ENCODE measurements around the gene SHROOM3.

Gene SHROOM3

DNA sequence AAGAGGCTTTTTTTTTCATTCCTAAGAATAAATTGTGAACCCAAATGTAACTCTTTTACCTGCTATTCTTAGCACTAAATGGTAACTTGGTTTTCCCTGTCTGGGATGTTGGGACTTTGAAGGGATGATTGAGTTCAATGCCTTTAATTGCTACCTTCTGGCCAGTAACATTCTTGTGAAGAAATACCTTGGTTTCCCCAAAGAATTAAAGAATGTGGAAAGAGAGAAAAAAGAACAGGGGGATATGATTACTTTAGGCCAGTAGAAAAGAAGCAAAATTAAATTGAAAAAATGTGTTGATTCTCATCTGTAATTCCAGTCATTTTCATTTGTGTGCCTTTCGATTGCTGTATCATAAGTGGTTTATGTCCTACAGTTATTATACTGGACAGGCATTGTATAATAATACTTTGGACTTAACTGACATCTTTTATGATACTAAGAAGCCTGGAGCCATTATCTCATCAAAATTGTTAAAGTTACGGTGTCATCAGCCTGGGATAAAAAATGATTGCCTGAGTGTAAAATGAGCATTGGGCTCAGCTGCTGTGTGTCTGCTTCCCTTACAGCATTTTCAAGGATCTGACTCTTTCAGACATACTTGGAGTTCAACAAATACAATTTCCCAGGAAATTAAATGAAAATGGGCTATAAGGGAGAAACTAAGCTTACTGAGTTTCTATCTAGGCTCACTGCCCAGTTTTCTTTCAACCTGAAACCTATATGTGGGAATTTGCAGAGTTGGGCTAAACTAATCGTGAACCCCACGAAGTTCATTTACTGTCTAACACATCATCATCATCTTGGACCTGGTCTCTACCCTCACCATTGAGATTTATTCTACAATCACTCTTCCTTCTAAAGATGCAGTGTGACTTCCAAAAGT lies 146.3 kb downstream of the SHROOM3 start:
- ChIA-PET POLR2A (no interaction called here), CTCF (interaction anchor here (0.7 to 1.5 kb wide), 2 partner anchors 8 to 12 kb away, joined by 3 to 4 read pairs; no protein-coding TSS in a partner anchor)
- TF ChIP-seq, protein P1, sequence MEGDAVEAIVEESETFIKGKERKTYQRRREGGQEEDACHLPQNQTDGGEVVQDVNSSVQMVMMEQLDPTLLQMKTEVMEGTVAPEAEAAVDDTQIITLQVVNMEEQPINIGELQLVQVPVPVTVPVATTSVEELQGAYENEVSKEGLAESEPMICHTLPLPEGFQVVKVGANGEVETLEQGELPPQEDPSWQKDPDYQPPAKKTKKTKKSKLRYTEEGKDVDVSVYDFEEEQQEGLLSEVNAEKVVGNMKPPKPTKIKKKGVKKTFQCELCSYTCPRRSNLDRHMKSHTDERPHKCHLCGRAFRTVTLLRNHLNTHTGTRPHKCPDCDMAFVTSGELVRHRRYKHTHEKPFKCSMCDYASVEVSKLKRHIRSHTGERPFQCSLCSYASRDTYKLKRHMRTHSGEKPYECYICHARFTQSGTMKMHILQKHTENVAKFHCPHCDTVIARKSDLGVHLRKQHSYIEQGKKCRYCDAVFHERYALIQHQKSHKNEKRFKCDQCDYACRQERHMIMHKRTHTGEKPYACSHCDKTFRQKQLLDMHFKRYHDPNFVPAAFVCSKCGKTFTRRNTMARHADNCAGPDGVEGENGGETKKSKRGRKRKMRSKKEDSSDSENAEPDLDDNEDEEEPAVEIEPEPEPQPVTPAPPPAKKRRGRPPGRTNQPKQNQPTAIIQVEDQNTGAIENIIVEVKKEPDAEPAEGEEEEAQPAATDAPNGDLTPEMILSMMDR (IDR thresholded peaks at IDR 0.05; ENCODE audit: insufficient read depth, low read length, missing control alignments) = no peak
- no peak overlapping the region for H3K4me3 ChIP-seq (ENCODE audit: low read depth, low read length)
- no peak for DNase-seq (ENCODE audit: low read depth, low spot score)

DNA sequence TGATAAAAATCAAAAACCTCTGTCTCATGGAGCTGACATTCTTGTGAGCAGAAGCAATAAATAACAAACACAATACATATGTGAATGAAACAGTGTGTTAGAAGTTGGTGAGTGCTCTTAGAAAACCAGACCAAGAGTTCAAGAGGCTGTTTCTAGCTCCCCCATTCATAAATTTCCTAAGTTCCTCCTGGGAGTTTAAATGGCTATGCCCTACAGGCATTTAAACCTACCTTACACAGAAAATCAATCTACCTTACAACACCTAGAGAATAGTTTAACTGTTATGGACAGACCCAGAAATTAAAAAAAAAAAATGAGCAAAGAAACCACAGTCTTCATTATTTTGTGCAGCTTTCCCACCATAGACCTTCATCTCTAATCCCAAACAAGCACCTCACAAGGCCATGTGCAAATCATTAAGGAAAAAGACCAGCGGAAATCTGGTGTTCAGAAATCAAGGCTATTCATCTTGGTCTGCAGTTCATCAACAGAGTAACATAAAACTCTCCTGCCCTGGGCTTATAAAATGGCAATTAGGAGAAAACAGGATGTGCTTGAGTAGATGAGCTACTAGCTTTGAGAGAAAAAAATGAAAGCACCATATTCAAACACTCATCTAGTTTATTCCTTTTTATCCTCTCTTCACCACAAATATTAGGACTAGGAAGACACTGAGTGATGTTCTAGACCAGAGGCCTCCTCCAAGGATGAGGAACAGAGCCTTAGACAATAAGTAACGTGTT lies 147.2 kb downstream of the SHROOM3 start:
- CTCF ChIA-PET = interaction anchor here (0.7 to 1.6 kb wide), 3 partner anchors 9 to 17 kb away, joined by 3 to 4 read pairs (median 3); no protein-coding TSS in a partner anchor
- DNase-seq (ENCODE audit: low read depth, low spot score) = no peak
- POLR2A ChIA-PET = no interaction called here

DNA sequence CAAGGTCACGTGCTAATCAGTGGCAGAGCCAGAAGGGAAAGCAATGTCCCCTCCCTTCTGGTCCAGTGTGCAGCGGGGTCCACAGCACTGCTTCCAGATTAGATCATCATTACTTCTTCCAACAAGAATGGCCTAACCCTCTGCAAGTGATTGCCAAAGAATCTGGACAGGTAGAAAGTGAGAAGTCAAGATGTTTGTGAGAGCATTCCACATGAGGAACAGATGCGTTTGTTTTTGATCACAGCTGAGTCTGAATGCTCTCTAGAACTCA lies 147.7 kb downstream of the SHROOM3 start:
- no peak overlapping the region for H3K4me3 ChIP-seq (ENCODE audit: low read depth, low read length)
- TF ChIP-seq, protein P1 (IDR thresholded peaks at IDR 0.05; ENCODE audit: insufficient read depth, low read length, missing control alignments) = no peak
- POLR2A ChIA-PET = no interaction called here
- CTCF ChIA-PET = interaction anchor here (1.6 kb wide), 1 partner anchor 18 kb away, joined by 3 read pairs; no protein-coding TSS in a partner anchor
- DNase-seq (ENCODE audit: low read depth, low spot score) = no peak

More for the DNA sequence above, 147.2 kb downstream of the SHROOM3 start:
- H3K4me3 ChIP-seq (ENCODE audit: low read depth, low read length) = no peak overlapping the region
- TF ChIP-seq, protein P1 (IDR thresholded peaks at IDR 0.05; ENCODE audit: insufficient read depth, low read length, missing control alignments) = no peak

DNA sequence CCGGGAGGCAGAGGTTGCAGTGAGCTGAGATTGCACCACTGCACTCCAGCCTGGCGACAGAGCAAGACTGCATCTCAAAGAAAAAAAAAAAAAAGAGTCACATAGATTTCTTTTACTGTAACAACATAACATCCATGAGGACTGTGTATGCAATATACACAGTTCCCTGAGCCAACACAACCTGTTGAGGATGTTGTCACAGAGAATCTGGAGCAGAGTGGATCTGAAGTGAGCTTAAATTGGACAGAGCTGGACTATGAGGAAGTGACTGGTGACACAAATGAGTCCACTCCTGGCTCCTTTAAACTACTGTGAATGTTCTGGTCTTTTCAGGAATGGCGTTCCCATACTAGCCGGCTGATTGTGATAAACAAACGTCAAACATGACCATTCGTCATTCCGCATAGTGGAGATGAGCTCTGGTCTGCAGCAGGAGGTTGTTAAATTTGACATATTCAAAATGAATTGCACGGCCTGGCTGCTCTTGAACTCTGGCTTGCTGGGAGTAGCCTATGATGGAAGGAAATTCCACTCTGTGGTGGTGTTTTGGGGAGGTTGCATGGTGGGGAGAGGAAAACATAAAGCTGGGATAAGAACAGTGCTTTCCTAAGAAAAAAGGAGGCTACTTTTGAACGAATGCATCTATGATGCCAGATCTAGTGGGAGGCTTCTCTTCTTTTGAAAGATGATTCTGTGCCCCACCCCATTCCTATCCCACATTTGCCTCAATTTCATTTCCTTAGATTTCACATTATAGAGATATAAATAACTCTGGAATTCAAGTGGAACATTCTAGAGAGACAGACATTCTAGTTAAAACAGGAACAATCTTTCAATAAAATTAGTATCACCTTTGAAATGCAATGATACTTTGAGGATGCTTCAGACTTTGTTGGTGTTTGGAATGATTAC lies 149.5 kb downstream of the SHROOM3 start:
- DNase-seq (ENCODE audit: low read depth, low spot score) = no peak
- ChIA-PET CTCF (interaction anchor here (0.9 to 1.0 kb wide), 2 partner anchors 11 to 21 kb away, joined by 3 read pairs; no protein-coding TSS in a partner anchor), POLR2A (interaction anchor here (0.8 to 1.0 kb wide), 2 partner anchors 20 to 171 kb away, joined by 3 read pairs; no protein-coding TSS in a partner anchor)
- TF ChIP-seq, protein P1 (IDR thresholded peaks at IDR 0.05; ENCODE audit: insufficient read depth, low read length, missing control alignments) = no peak
- H3K4me3 ChIP-seq (ENCODE audit: low read depth, low read length) = no peak overlapping the region

DNA sequence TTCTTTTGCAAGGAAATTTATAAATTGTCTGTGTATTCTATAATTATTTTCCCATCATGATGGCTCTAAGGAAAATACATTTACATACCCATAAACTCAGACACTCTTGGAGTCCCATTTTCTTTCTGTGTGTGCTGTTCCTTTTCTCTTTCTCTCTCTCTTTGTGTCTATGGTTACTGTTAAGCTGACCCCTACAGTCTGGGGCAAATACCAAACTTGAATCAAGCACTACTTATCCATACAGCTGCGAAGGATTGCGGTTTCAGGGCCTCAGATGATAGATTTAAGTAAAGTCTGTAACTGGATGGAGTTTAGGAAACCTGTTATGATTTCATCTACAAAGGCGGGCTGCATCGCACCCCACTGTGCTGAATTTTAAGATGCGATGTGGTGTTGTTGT lies 150.2 kb downstream of the SHROOM3 start:
- no peak overlapping the region for H3K4me3 ChIP-seq (ENCODE audit: low read depth, low read length)
- POLR2A ChIA-PET = interaction anchor here (0.6 kb wide), 2 partner anchors 38 to 45 kb away, joined by 3 read pairs; no protein-coding TSS in a partner anchor
- no peak for DNase-seq (ENCODE audit: low read depth, low spot score)
- CTCF ChIA-PET = interaction anchor here (0.6 to 1.1 kb wide), 7 partner anchors 12 to 411 kb away, joined by 3 to 5 read pairs (median 3); no protein-coding TSS in a partner anchor
- TF ChIP-seq, protein P1 (IDR thresholded peaks at IDR 0.05; ENCODE audit: insufficient read depth, low read length, missing control alignments) = no peak
